DND-41 (cell line): ENCODE data around the gene NKD2.

Experiments used
- CTCF ChIP-seq: IDR thresholded peaks from 2 replicates; pipeline ENCODE4 v1.5.1; 2012; ENCODE audit warnings: borderline replicate concordance, low read length, moderate library complexity, mild to moderate bottlenecking; ENCODE audit not compliant: poor library complexity, severe bottlenecking; ENCODE audit errors: extremely low read depth
- EZH2 ChIP-seq: IDR thresholded peaks from 3 replicates; pipeline ENCODE4 v1.6.1; 2012; ENCODE audit warnings: borderline replicate concordance, low read depth, mild to moderate bottlenecking, moderate library complexity, low read length, inconsistent platforms; ENCODE audit not compliant: severe bottlenecking

- TF ChIP-seq CTCF (no peak), EZH2 (no peak)
Measured at GRCh38 chr5:1000329-1000728, 8.3 kb upstream of the NKD2 start.
